B cell (primary cell): ENCODE results near the gene EN1. TPM values are rescaled to one million over a fixed set of nuclear protein-coding genes. Genes with fewer than 3 reads are reported as not detected.

Source experiments
- ATAC-seq: fragments of 200-7000 bp; cut with Tn5 transposase; one replicate; pipeline ENCODE4 v1.10.0; 2021; ENCODE audit warnings: low read depth, mild to moderate bottlenecking, moderate number of reproducible peaks, moderate library complexity
- CTCF ChIA-PET: fragments of 350-600 bp; sonication (Branson Sonifier 250); formaldehyde crosslinking; loops from one replicate; lab custom pipeline; 2021; ENCODE audit warnings: antibody characterized with exemption, inconsistent platforms; lab: Charles Lee
- POLR2A ChIA-PET: fragments of 350-600 bp; sonication (Branson Sonifier 250); formaldehyde crosslinking; loops from one replicate; lab custom pipeline; 2021; ENCODE audit warnings: antibody characterized with exemption; lab: Charles Lee
- DNase-seq: peaks from one replicate; pipeline ENCODE4 v3.0.0; 2013
- H2AFZ ChIP-seq: 2 replicates; pipeline ENCODE4 v1.6.1; 2012; ENCODE audit warnings: mild to moderate bottlenecking, low read depth, low read length; ENCODE audit not compliant: insufficient read depth, poor library complexity, severe bottlenecking
- H3K27ac ChIP-seq, 2 donors: 1 replicate in 1 of 2; 2 replicates in 1 of 2; pipeline ENCODE4 v1.5.1; 2012 to 2013; ENCODE audit warnings: low read length in 2 of 2, mild to moderate bottlenecking in 2 of 2, moderate library complexity in 1 of 2
- H3K27me3 ChIP-seq, 4 experiments: fragments of 200-600 bp in 1 of 4; sonication (generic) in 1 of 4; replicated peaks in 1 of 4; 1 replicate in 2 of 4; 2 replicates in 2 of 4; pipeline versions ENCODE4 v1.6.1 to v1.7.0; 2013 to 2016; ENCODE audit warnings: low read length in 3 of 4, mild to moderate bottlenecking in 2 of 4, mixed read lengths in 1 of 4, moderate library complexity in 1 of 4; ENCODE audit not compliant: insufficient read depth in 4 of 4, control insufficient read depth in 3 of 4; ENCODE audit errors: control extremely low read depth in 1 of 4
- H3K36me3 ChIP-seq, 2 experiments: replicated peaks in 1 of 2; 1 replicate in 1 of 2; 2 replicates in 1 of 2; pipeline versions ENCODE4 v1.6.1 to v1.7.1; 2013; ENCODE audit warnings: low read length in 1 of 2; ENCODE audit not compliant: insufficient read depth in 2 of 2, control insufficient read depth in 1 of 2; ENCODE audit errors: control extremely low read depth in 1 of 2, extremely low read depth in 1 of 2
- H3K4me1 ChIP-seq, 2 donors: fragments of 200-600 bp in 1 of 2; sonication (generic) in 1 of 2; 1 replicate in 1 of 2; 2 replicates in 1 of 2; pipeline versions ENCODE4 v1.5.1 to v1.6.1; 2013 to 2017; ENCODE audit warnings: low read length in 2 of 2; ENCODE audit not compliant: control insufficient read depth in 2 of 2, insufficient read depth in 2 of 2
- H3K4me2 ChIP-seq: replicated peaks from 2 replicates; pipeline ENCODE3; 2012; ENCODE audit warnings: mild to moderate bottlenecking, low read depth, low read length; ENCODE audit not compliant: poor library complexity, severe bottlenecking
- H3K4me3 ChIP-seq, 5 experiments: fragments of 200-600 bp in 1 of 5; sonication (generic) in 1 of 5; 1 replicate in 3 of 5; 2 replicates in 2 of 5; pipeline versions ENCODE4 v1.5.1 to v1.7.0; 2011 to 2016; ENCODE audit warnings: low read length in 4 of 5, mild to moderate bottlenecking in 4 of 5, low read depth in 2 of 5, control low read depth in 1 of 5, moderate library complexity in 1 of 5; ENCODE audit not compliant: insufficient read depth in 1 of 5; ENCODE audit errors: control extremely low read depth in 1 of 5, extremely low read depth in 1 of 5
- H3K79me2 ChIP-seq: fragments of 200-600 bp; sonication (generic); one replicate; pipeline ENCODE4 v1.6.0; 2016; ENCODE audit warnings: low read length; ENCODE audit not compliant: control insufficient read depth, insufficient read depth
- H3K9ac ChIP-seq: fragments of 200-600 bp; sonication (generic); 2 replicates; pipeline ENCODE4 v1.6.1; 2017; ENCODE audit warnings: mild to moderate bottlenecking, low read length, moderate library complexity
- H3K9me3 ChIP-seq, 3 donors: one replicate each; pipeline versions ENCODE4 v1.6.1 to v1.7.1; 2013; ENCODE audit warnings: low read length in 2 of 3; ENCODE audit not compliant: control insufficient read depth in 2 of 3, insufficient read depth in 1 of 3; ENCODE audit errors: control extremely low read depth in 1 of 3
- H4K20me1 ChIP-seq: 2 replicates; pipeline ENCODE4 v1.6.0; 2012; ENCODE audit warnings: mild to moderate bottlenecking, low read length; ENCODE audit not compliant: insufficient read depth, control insufficient read depth, poor library complexity, severe bottlenecking
- H3K27ac Mint-ChIP-seq: one replicate; pipeline ENCODE4 v1.8.0; 2021; ENCODE audit warnings: mixed read lengths
- H3K27me3 Mint-ChIP-seq: one replicate; pipeline ENCODE4 v1.8.0; 2021; ENCODE audit warnings: mixed read lengths
- H3K4me1 Mint-ChIP-seq: one replicate; pipeline ENCODE4 v1.8.0; 2021; ENCODE audit warnings: mixed read lengths
- H3K4me3 Mint-ChIP-seq: one replicate; pipeline ENCODE4 v1.8.0; 2021; ENCODE audit warnings: mixed read lengths
- H3K9me3 Mint-ChIP-seq: one replicate; pipeline ENCODE4 v1.8.0; 2022; ENCODE audit warnings: mixed read lengths; ENCODE audit not compliant: insufficient read depth
- CTCF ChIP-seq: fragments of 200-600 bp; IDR thresholded peaks from one replicate; pipeline ENCODE4 v1.8.0; 2022; ENCODE audit warnings: antibody characterized with exemption, mild to moderate bottlenecking
- EZH2 ChIP-seq: IDR thresholded peaks from 2 replicates; pipeline ENCODE4 v1.6.1; 2012; ENCODE audit warnings: borderline replicate concordance, low read depth, mild to moderate bottlenecking, moderate library complexity, low read length; ENCODE audit not compliant: insufficient read depth, poor library complexity, severe bottlenecking
- WGBS: methylation state at CpG from one replicate; pipeline ENCODE4 v1.1.5; 2013; ENCODE audit warnings: missing lambda C conversion rate; ENCODE audit not compliant: insufficient coverage; 5-methylcytosine and 5-hydroxymethylcytosine counted together
- intact Hi-C: fragments of 100-400 bp; cut with micrococcal nuclease; formaldehyde crosslinking; loops from one replicate; pipeline ENCODE4 v1.10.0; 2022
- polyA plus RNA-seq: library from polyadenylated mRNA; depleted of rRNA; stranded (reverse); fragments of >200 nt; gene quantifications from 2 replicates; pipeline ENCODE4 v1.2.3, GENCODE V29; 2012
- total RNA-seq, 2 donors: library from RNA; stranded (reverse); fragments of 120-200 nt in 1 of 2; gene quantifications; 1 replicate in 1 of 2; 2 replicates in 1 of 2; pipeline versions ENCODE4 v1.2.3 to v1.2.4, GENCODE V29; 2013 to 2022

The EN1 gene
- total and polyA plus RNA-seq, 2 donors (not counting 1 experiment from before 2014, with no cell fraction given) = not detected

GRCh38 chr2:118794546-118794945 lies 52.9 kb downstream of the EN1 start:
- peaks cover 34% of the 10 kb centered on the region for H3K27me3 Mint-ChIP-seq
- Histone ChIP-seq H3K36me3 (no peaks in the 10 kb centered on the region), H3K4me3 (no peak overlapping the region), H3K4me1 (no peaks in the 10 kb centered on the region), H4K20me1 (no peaks in the 10 kb centered on the region), H3K4me2 (no peak overlapping the region), H3K27me3 (peaks cover 0 to 3% (median 0%) of the 10 kb centered on the region in 4 experiments), H2AFZ (no peak overlapping the region), H3K79me2 (no peaks in the 10 kb centered on the region), H3K9ac (no peak overlapping the region), H3K27ac (no peak overlapping the region), H3K9me3 (peaks cover 0 to 2% (median 0%) of the 10 kb centered on the region in 3 donors)
- 54% methylated on average over 2 of the region's 4 CpGs for WGBS
- no peak for TF ChIP-seq EZH2
- no peak for TF ChIP-seq CTCF
- no peaks in the 10 kb centered on the region for H3K4me1 Mint-ChIP-seq
- H3K4me3 Mint-ChIP-seq = no peak overlapping the region
- H3K9me3 Mint-ChIP-seq = no peaks in the 10 kb centered on the region
- intact Hi-C loops = no loop called here
- CTCF ChIA-PET = no interaction called here
- DNase-seq = no peak
- ATAC-seq = no peak
- POLR2A ChIA-PET = no interaction called here
- H3K27ac Mint-ChIP-seq = no peak overlapping the region

Other genes starting within 250 kb of the EN1 start
- gene MARCO, start 94.5 kb upstream of the EN1 start, total RNA-seq = not detected in 2 replicates
- gene MARCO, start 94.5 kb upstream of the EN1 start, polyA plus RNA-seq = 0.04 TPM in 1 of 2 replicates, not detected in the other